DOHH2 (cell line): ENCODE measurements around the gene LRCH1.
A peak's percentile ranks its signal among the peaks of the same experiment; 100 is the strongest.

Experiments
- H3F3A ChIP-seq: fragments of 200-600 bp; sonication (generic), shearing (Covaris generic); 2 replicates; pipeline ENCODE4 v1.6.0; 2016; ENCODE audit warnings: antibody characterized with exemption, mild to moderate bottlenecking; ENCODE audit not compliant: control insufficient read depth, insufficient read depth
- H3K27ac ChIP-seq: fragments of 200-600 bp; sonication (generic); 2 replicates; pipeline ENCODE4 v1.5.1; 2014; ENCODE audit warnings: low read depth, mild to moderate bottlenecking, low read length, moderate library complexity
- H3K27me3 ChIP-seq: fragments of 200-600 bp; sonication (generic); 2 replicates; pipeline ENCODE4 v1.6.1; 2014; ENCODE audit warnings: mild to moderate bottlenecking, low read length, mixed read lengths; ENCODE audit not compliant: control insufficient read depth
- H3K36me3 ChIP-seq: fragments of 200-600 bp; sonication (generic); 2 replicates; pipeline ENCODE4 v1.6.1; 2014; ENCODE audit warnings: mild to moderate bottlenecking, low read length, moderate library complexity, mixed read lengths; ENCODE audit not compliant: control insufficient read depth
- H3K4me1 ChIP-seq: fragments of 200-600 bp; sonication (generic); 2 replicates; pipeline ENCODE4 v1.6.1; 2014; ENCODE audit warnings: mild to moderate bottlenecking, low read length, mixed read lengths; ENCODE audit not compliant: control insufficient read depth
- H3K4me2 ChIP-seq: fragments of 200-600 bp; sonication (generic); 2 replicates; pipeline ENCODE4 v1.6.0; 2014; ENCODE audit warnings: mild to moderate bottlenecking, low read length, moderate library complexity
- H3K4me3 ChIP-seq: fragments of 200-600 bp; sonication (generic); 2 replicates; pipeline ENCODE4 v1.5.1; 2014; ENCODE audit warnings: mild to moderate bottlenecking, low read length, mixed read lengths
- H3K79me2 ChIP-seq: fragments of 200-600 bp; sonication (generic); 2 replicates; pipeline ENCODE4 v1.6.1; 2014; ENCODE audit warnings: mild to moderate bottlenecking, low read length, mixed read lengths; ENCODE audit not compliant: control insufficient read depth
- H3K9me2 ChIP-seq: fragments of 200-600 bp; sonication (generic); replicated peaks from 2 replicates; pipeline ENCODE4 v1.6.1; 2014; ENCODE audit warnings: mild to moderate bottlenecking, low read length, mixed read lengths; ENCODE audit not compliant: control insufficient read depth
- H3K9me3 ChIP-seq: fragments of 200-600 bp; sonication (generic); 2 replicates; pipeline ENCODE4 v1.6.1; 2014; ENCODE audit warnings: antibody characterized with exemption, low read length, mixed read lengths; ENCODE audit not compliant: control insufficient read depth, insufficient read depth
- H4K20me1 ChIP-seq: fragments of 200-600 bp; sonication (generic); 2 replicates; pipeline ENCODE4 v1.6.0; 2014; ENCODE audit warnings: low read depth, mild to moderate bottlenecking, antibody characterized with exemption, low read length, moderate library complexity; ENCODE audit not compliant: control insufficient read depth, insufficient read depth
- CTCF ChIP-seq: fragments of 200-600 bp; sonication (generic); IDR thresholded peaks from one replicate; pipeline ENCODE4 v1.5.1; 2014; ENCODE audit warnings: antibody characterized with exemption, mild to moderate bottlenecking, low read depth, low read length; ENCODE audit not compliant: poor library complexity, severe bottlenecking
- EZH2phosphoT487 ChIP-seq: fragments of 200-600 bp; sonication (generic); IDR thresholded peaks from 2 replicates; pipeline ENCODE4 v1.6.1; 2017; ENCODE audit warnings: borderline replicate concordance, mild to moderate bottlenecking, antibody characterized with exemption, low read length, moderate library complexity, mixed read lengths

Gene LRCH1

GRCh38 chr13:46553521-46553885, 533 bp downstream of the LRCH1 start:
- peak overlapping the region; percentile 92 for H3K4me3 ChIP-seq
- peaks cover 3% of the 10 kb centered on the region; the same call in 1 of the 2 replicates for H3K27me3 ChIP-seq
- H3K4me2 ChIP-seq: peak overlapping the region; percentile 100
- peaks cover 13% of the 10 kb centered on the region; the same call in 1 of the 2 replicates for H4K20me1 ChIP-seq
- peaks cover 60% of the 10 kb centered on the region for H3K79me2 ChIP-seq
- peaks cover 41% of the 10 kb centered on the region for H3K4me1 ChIP-seq
- H3K9me3 ChIP-seq: no peaks in the 10 kb centered on the region
- no peaks in the 10 kb centered on the region for H3K9me2 ChIP-seq
- TF ChIP-seq CTCF (no peak), EZH2phosphoT487 (no peak)
- H3K36me3 ChIP-seq: peaks cover 11% of the 10 kb centered on the region
- H3F3A ChIP-seq: peaks cover 13% of the 10 kb centered on the region
- peak overlapping the region; percentile 65 for H3K27ac ChIP-seq

GRCh38 chr13:46553886-46554858, 1.2 kb downstream of the LRCH1 start:
- peaks cover 45% of the 10 kb centered on the region for H3K4me1 ChIP-seq
- H3K27ac ChIP-seq: peak overlapping the region; percentile 65
- H4K20me1 ChIP-seq: peaks cover 13% of the 10 kb centered on the region; the same call in 1 of the 2 replicates
- H3K4me3 ChIP-seq: peak overlapping the region; percentile 92
- peaks cover 3% of the 10 kb centered on the region; the same call in 1 of the 2 replicates for H3K27me3 ChIP-seq
- peaks cover 67% of the 10 kb centered on the region for H3K79me2 ChIP-seq
- H3K9me2 ChIP-seq: no peaks in the 10 kb centered on the region
- peaks cover 11% of the 10 kb centered on the region for H3K36me3 ChIP-seq
- H3K4me2 ChIP-seq: peak overlapping the region; percentile 100
- H3K9me3 ChIP-seq: no peaks in the 10 kb centered on the region
- no peak for TF ChIP-seq EZH2phosphoT487
- peak; percentile 1 for TF ChIP-seq CTCF
- peaks cover 13% of the 10 kb centered on the region for H3F3A ChIP-seq

- Histone ChIP-seq H3K9me2 (no peaks in the 10 kb centered on the region), H4K20me1 (peaks cover 13% of the 10 kb centered on the region; the same call in 1 of the 2 replicates), H3K79me2 (peaks cover 75% of the 10 kb centered on the region), H3K27me3 (peaks cover 3% of the 10 kb centered on the region; the same call in 1 of the 2 replicates), H3K27ac (peak overlapping the region; percentile 65), H3F3A (peaks cover 13% of the 10 kb centered on the region), H3K4me1 (peaks cover 53% of the 10 kb centered on the region), H3K4me2 (peak overlapping the region; percentile 100), H3K36me3 (peaks cover 11% of the 10 kb centered on the region), H3K4me3 (peak overlapping the region; percentile 92), H3K9me3 (no peaks in the 10 kb centered on the region)
- TF ChIP-seq EZH2phosphoT487: no peak
- no peak for TF ChIP-seq CTCF
Observed at GRCh38 chr13:46554951-46555350, 2.0 kb downstream of the LRCH1 start.
